MM.1S (cell line): ENCODE results near the gene FAM222B.

Experiments
- DNase-seq: peaks from one replicate; pipeline ENCODE4 v3.0.0-alpha.2; 2015
- H2AFZ ChIP-seq: fragments of 300-600 bp; sonication (generic); 2 replicates; pipeline ENCODE4 v1.6.0; 2016; ENCODE audit warnings: antibody characterized with exemption, low read length
- H3F3A ChIP-seq: fragments of 300-600 bp; sonication (generic); 2 replicates; pipeline ENCODE4 v1.6.1; 2016; ENCODE audit warnings: mild to moderate bottlenecking, antibody characterized with exemption, low read length, moderate library complexity, mixed read lengths; ENCODE audit not compliant: insufficient read depth
- H3K27ac ChIP-seq: fragments of 300-600 bp; sonication (generic); 2 replicates; pipeline ENCODE4 v1.5.1; 2016; ENCODE audit warnings: mild to moderate bottlenecking, low read length
- H3K27me3 ChIP-seq: fragments of 300-600 bp; sonication (generic); replicated peaks from 2 replicates; pipeline ENCODE4 v1.6.0; 2016; ENCODE audit warnings: low read length; ENCODE audit not compliant: insufficient read depth
- H3K36me3 ChIP-seq: fragments of 300-600 bp; sonication (generic); replicated peaks from 2 replicates; pipeline ENCODE4 v1.6.1; 2016; ENCODE audit warnings: mild to moderate bottlenecking, low read length, mixed read lengths; ENCODE audit not compliant: insufficient read depth
- H3K4me1 ChIP-seq: fragments of 300-600 bp; sonication (generic); 2 replicates; pipeline ENCODE4 v1.6.1; 2016; ENCODE audit warnings: low read length, mixed read lengths
- H3K4me2 ChIP-seq: fragments of 300-600 bp; sonication (generic); 2 replicates; pipeline ENCODE4 v1.6.0; 2016; ENCODE audit warnings: low read depth, low read length
- H3K4me3 ChIP-seq: fragments of 300-600 bp; sonication (generic); 2 replicates; pipeline ENCODE4 v1.5.1; 2016; ENCODE audit warnings: low read length, mixed read lengths
- H3K79me2 ChIP-seq: fragments of 300-600 bp; sonication (generic); 2 replicates; pipeline ENCODE4 v1.6.1; 2016; ENCODE audit warnings: mixed run types, low read length, mixed read lengths
- H3K9ac ChIP-seq: fragments of 300-600 bp; sonication (generic); 2 replicates; pipeline ENCODE4 v1.6.1; 2016; ENCODE audit warnings: low read length, mixed read lengths
- H3K9me2 ChIP-seq: fragments of 300-600 bp; sonication (generic); replicated peaks from 2 replicates; pipeline ENCODE4 v1.6.1; 2016; ENCODE audit warnings: mild to moderate bottlenecking, low read length, mixed read lengths; ENCODE audit not compliant: insufficient read depth
- H3K9me3 ChIP-seq: fragments of 300-600 bp; sonication (generic); replicated peaks from 2 replicates; pipeline ENCODE4 v1.6.1; 2016; ENCODE audit warnings: mild to moderate bottlenecking, low read length, mixed read lengths; ENCODE audit not compliant: insufficient read depth
- H4K20me1 ChIP-seq: fragments of 300-600 bp; sonication (generic); 2 replicates; pipeline ENCODE4 v1.6.1; 2016; ENCODE audit warnings: mild to moderate bottlenecking, low read length, moderate library complexity, mixed read lengths; ENCODE audit not compliant: insufficient read depth
- EZH2 ChIP-seq: fragments of 300-600 bp; sonication (generic); optimal IDR thresholded peaks from 2 replicates; pipeline ENCODE3; 2017; ENCODE audit warnings: low read depth, mild to moderate bottlenecking, antibody characterized with exemption, low read length, mixed read lengths
- EZH2phosphoT487 ChIP-seq: fragments of 300-600 bp; sonication (generic); IDR thresholded peaks from 2 replicates; pipeline ENCODE4 v1.6.1; 2018; ENCODE audit warnings: antibody characterized with exemption, low read length
- TF ChIP-seq, protein P1 (sequence below): fragments of 300-600 bp; sonication (generic); IDR thresholded peaks from 2 replicates; pipeline ENCODE4 v1.5.1; 2016; ENCODE audit warnings: antibody characterized with exemption, low read length, mixed read lengths

Gene FAM222B

GRCh38 chr17:28875848-28876550 lies 33.4 kb upstream of the FAM222B start:
- TF ChIP-seq EZH2 = no peak
- no peak for TF ChIP-seq EZH2phosphoT487
- TF ChIP-seq, protein P1, sequence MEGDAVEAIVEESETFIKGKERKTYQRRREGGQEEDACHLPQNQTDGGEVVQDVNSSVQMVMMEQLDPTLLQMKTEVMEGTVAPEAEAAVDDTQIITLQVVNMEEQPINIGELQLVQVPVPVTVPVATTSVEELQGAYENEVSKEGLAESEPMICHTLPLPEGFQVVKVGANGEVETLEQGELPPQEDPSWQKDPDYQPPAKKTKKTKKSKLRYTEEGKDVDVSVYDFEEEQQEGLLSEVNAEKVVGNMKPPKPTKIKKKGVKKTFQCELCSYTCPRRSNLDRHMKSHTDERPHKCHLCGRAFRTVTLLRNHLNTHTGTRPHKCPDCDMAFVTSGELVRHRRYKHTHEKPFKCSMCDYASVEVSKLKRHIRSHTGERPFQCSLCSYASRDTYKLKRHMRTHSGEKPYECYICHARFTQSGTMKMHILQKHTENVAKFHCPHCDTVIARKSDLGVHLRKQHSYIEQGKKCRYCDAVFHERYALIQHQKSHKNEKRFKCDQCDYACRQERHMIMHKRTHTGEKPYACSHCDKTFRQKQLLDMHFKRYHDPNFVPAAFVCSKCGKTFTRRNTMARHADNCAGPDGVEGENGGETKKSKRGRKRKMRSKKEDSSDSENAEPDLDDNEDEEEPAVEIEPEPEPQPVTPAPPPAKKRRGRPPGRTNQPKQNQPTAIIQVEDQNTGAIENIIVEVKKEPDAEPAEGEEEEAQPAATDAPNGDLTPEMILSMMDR = no peak
- H3K27me3 ChIP-seq = no peaks in the 10 kb centered on the region
- no peaks in the 10 kb centered on the region for H3K36me3 ChIP-seq
- no peaks in the 10 kb centered on the region for H4K20me1 ChIP-seq
- no peak overlapping the region for H3K4me3 ChIP-seq
- DNase-seq = no peak
- no peak overlapping the region for H2AFZ ChIP-seq
- H3K9me3 ChIP-seq = no peaks in the 10 kb centered on the region
- H3K9ac ChIP-seq = no peak overlapping the region
- H3K4me2 ChIP-seq = no peak overlapping the region
- H3K79me2 ChIP-seq = no peaks in the 10 kb centered on the region
- peaks cover 4% of the 10 kb centered on the region; the same call in 1 of the 2 replicates for H3F3A ChIP-seq
- peaks cover 2% of the 10 kb centered on the region for H3K4me1 ChIP-seq
- no peaks in the 10 kb centered on the region for H3K9me2 ChIP-seq
- no peak overlapping the region for H3K27ac ChIP-seq

GRCh38 chr17:28874750-28875149 lies 32.2 kb upstream of the FAM222B start:
- Histone ChIP-seq H3K27ac (no peak overlapping the region), H3K79me2 (no peaks in the 10 kb centered on the region), H3K4me3 (no peak overlapping the region), H3K36me3 (no peaks in the 10 kb centered on the region), H3K9me3 (no peaks in the 10 kb centered on the region), H4K20me1 (no peaks in the 10 kb centered on the region), H3K4me1 (peaks cover 4% of the 10 kb centered on the region), H3K9me2 (no peaks in the 10 kb centered on the region), H3K4me2 (no peak overlapping the region), H3K27me3 (no peaks in the 10 kb centered on the region), H3F3A (peaks cover 4% of the 10 kb centered on the region; the same call in 1 of the 2 replicates), H2AFZ (no peak overlapping the region), H3K9ac (no peak overlapping the region)
- TF ChIP-seq EZH2phosphoT487 (no peak), EZH2 (no peak)
- TF ChIP-seq, protein P1 = no peak
- DNase-seq = no peak

GRCh38 chr17:28873839-28874238 lies 31.2 kb upstream of the FAM222B start:
- no peak for DNase-seq
- Histone ChIP-seq H3F3A (peaks cover 4% of the 10 kb centered on the region; the same call in 1 of the 2 replicates), H3K79me2 (no peaks in the 10 kb centered on the region), H3K4me3 (no peak overlapping the region), H3K27me3 (no peaks in the 10 kb centered on the region), H3K27ac (no peak overlapping the region), H2AFZ (no peak overlapping the region), H4K20me1 (no peaks in the 10 kb centered on the region), H3K36me3 (no peaks in the 10 kb centered on the region), H3K9ac (no peak overlapping the region), H3K9me3 (no peaks in the 10 kb centered on the region), H3K4me1 (peaks cover 4% of the 10 kb centered on the region), H3K4me2 (no peak overlapping the region), H3K9me2 (no peaks in the 10 kb centered on the region)
- TF ChIP-seq, protein P1 = no peak
- TF ChIP-seq EZH2 (no peak), EZH2phosphoT487 (no peak)
